Heart left ventricle (tissue), 16 donors: ENCODE measurements around the gene MARCHF10. TPM values are rescaled to one million over a fixed set of nuclear protein-coding genes. Genes with fewer than 3 reads are reported as not detected.
A peak's percentile ranks its signal among the peaks of the same experiment; 100 is the strongest.

Experiments
- ATAC-seq, 4 donors: fragments of 200-7000 bp; cut with Tn5 transposase; one replicate each; pipeline ENCODE4 v1.9.1; 2020 to 2022; ENCODE audit warnings: moderate library complexity in 4 of 4, mild to moderate bottlenecking in 3 of 4, moderate number of reproducible peaks in 1 of 4
- DNase-seq, 5 donors: peaks; one replicate each; pipeline ENCODE4 v3.0.0-alpha.2; 2020
- H3K27ac ChIP-seq, 12 donors: fragments of 200-600 bp; sonication (generic) in 4 of 12; one replicate each; pipeline versions ENCODE4 v1.5.0 to v1.8.0; 2016 to 2022; ENCODE audit warnings: mild to moderate bottlenecking in 2 of 12
- H3K27me3 ChIP-seq, 9 donors: fragments of 200-600 bp; sonication (generic) in 2 of 9; one replicate each; pipeline versions ENCODE4 v1.5.1 to v1.8.0; 2016 to 2022; ENCODE audit warnings: mild to moderate bottlenecking in 3 of 9
- H3K36me3 ChIP-seq, 9 donors: fragments of 200-600 bp; sonication (generic) in 2 of 9; one replicate each; pipeline versions ENCODE4 v1.5.0 to v1.8.0; 2018 to 2022; ENCODE audit warnings: mild to moderate bottlenecking in 2 of 9
- H3K4me1 ChIP-seq, 12 donors: fragments of 200-600 bp; sonication (generic) in 4 of 12; one replicate each; pipeline versions ENCODE4 v1.5.0 to v1.8.0; 2016 to 2022; ENCODE audit warnings: mild to moderate bottlenecking in 3 of 12
- H3K4me3 ChIP-seq, 12 donors: fragments of 200-600 bp; sonication (generic) in 4 of 12; one replicate each; pipeline versions ENCODE4 v1.5.0 to v1.8.0; 2017 to 2022; ENCODE audit warnings: mild to moderate bottlenecking in 9 of 12, moderate library complexity in 4 of 12
- H3K9me3 ChIP-seq, 12 donors: fragments of 200-600 bp; sonication (generic) in 4 of 12; one replicate each; pipeline versions ENCODE4 v1.5.0 to v1.8.0; 2016 to 2022; ENCODE audit warnings: mild to moderate bottlenecking in 1 of 12
- CTCF ChIP-seq, 12 donors: fragments of 200-600 bp; sonication (generic) in 4 of 12; IDR thresholded peaks; one replicate each; pipeline versions ENCODE4 v1.5.0 to v1.8.0; 2018 to 2022; ENCODE audit warnings: antibody characterized with exemption in 12 of 12, mild to moderate bottlenecking in 5 of 12
- POLR2A ChIP-seq, 2 donors: fragments of 450-650 bp; IDR thresholded peaks; one replicate each; pipeline ENCODE4 v1.6.1; 2017; ENCODE audit warnings: antibody characterized with exemption in 2 of 2, mild to moderate bottlenecking in 2 of 2, moderate library complexity in 2 of 2
- WGBS, 4 donors: extraction: QIAGEN DNeasy Blood & Tissue Kit in 2 of 4; methylation state at CpG; one replicate each; pipeline versions ENCODE4 v1.1.5 to v1.1.7; 2013 to 2018; 5-methylcytosine and 5-hydroxymethylcytosine counted together
- intact Hi-C, 10 donors: fragments of 100-400 bp; cut with DNase I; formaldehyde crosslinking; loops; one replicate each; pipeline versions ENCODE4 v1.11.1 to v1.14.2; 2022
- polyA plus RNA-seq, 2 donors: library from polyadenylated mRNA; stranded (reverse); fragments of 200-250 nt; gene quantifications; one replicate each; pipeline ENCODE4 v1.2.3, GENCODE V29; 2013
- total RNA-seq, 9 donors: library from RNA; depleted of rRNA in 2 of 9; stranded (reverse); fragments of >200 nt in 2 of 9; fragmentation: NEBNext Ultra II Directional in 3 of 9; extraction: Animal tissue kit (Norgen Biotek cat#: 25700) in 3 of 9; gene quantifications; one replicate each; pipeline versions ENCODE4 v1.1.0 to v1.2.4, GENCODE V29; 2016 to 2023
- donor health status: ischemic (EF 13 %, LVEDD 7.1; RV severe dilation, severe dysfunction).
- donor health status: healthy with polysubstance abuse.
- donor health status: DM: no; HTN: yes; CAD: no.
- donor health status: DM: no; HTN: no; CAD: no.
- donor health status: ischemic (EF 25% LVEDD 6.9; RV normal size, moderate dysfunction).
- donor health status: ischemic (EF 25% LVEDD 5.7; RV mildly dilated, moderate dysfunction).
- donor health status: healthy.
- donor health status: DM: yes; HTN: yes; CAD: no.
- donor health status: ischemic (EF 35%, LVEDD 5.7; RV mildly dilated, moderate dysfunction).
- donor health status: nonischemic (EF 11% LVEDD 7.7; RV severe dilation, severe dysfunction).
- donor health status: DM: yes; HTN: yes; CAD: no.
- donor health status: PGD.
- donor health status: ischemic (EF 29% LVEDD 5.4; RV normal size, mild dysfunction).
- donor health status: nonischemic (EF 23%, LVEDD 6.1; RV moderate dilation, normal function).

The MARCHF10 gene
- total and polyA plus RNA-seq, 11 donors: not detected

- intact Hi-C loops: loop anchor here (1.0 to 10.0 kb wide), 8 partner anchors 191 to 703 kb away; partner anchors contain the start of gene TANC2 (in 1 of the 10)
- peak; percentile 77 to 91 (median 79) for DNase-seq
- Histone ChIP-seq H3K27me3 (peaks cover 0 to 13% (median 0%) of the 10 kb centered on the region in 9 donors), H3K36me3 (no peaks in the 10 kb centered on the region), H3K4me1 (peaks cover 0 to 36% (median 23%) of the 10 kb centered on the region in 12 donors), H3K9me3 (peaks cover 0 to 7% (median 0%) of the 10 kb centered on the region in 12 donors), H3K4me3 (peak overlapping the region; percentile 57 to 91 (median 74)), H3K27ac (peak overlapping the region; percentile 70 to 93 (median 78))
- ATAC-seq: peak; percentile 83 to 95 (median 88)
- 1 to 3% (median 1%) methylated on average over 18 to 80 of the region's 80 CpGs for WGBS, 4 donors
- TF ChIP-seq POLR2A (IDR thresholded peaks at IDR 0.05): no peak
- peak; percentile 69 to 93 (median 86) for TF ChIP-seq CTCF (IDR thresholded peaks at IDR 0.05)
These were observed 104.2 kb downstream of the MARCHF10 start for GRCh38 chr17:62703776-62704380.

- Histone ChIP-seq H3K36me3 (no peaks in the 10 kb centered on the region), H3K27me3 (peaks cover 0 to 13% (median 0%) of the 10 kb centered on the region in 9 donors), H3K9me3 (peaks cover 0 to 2% (median 0%) of the 10 kb centered on the region in 12 donors), H3K4me1 (peaks cover 0 to 36% (median 23%) of the 10 kb centered on the region in 12 donors), H3K27ac (peak overlapping the region in 6 of 12 donors; percentile 71 to 93 (median 90)), H3K4me3 (peak overlapping the region; percentile 57 to 91 (median 74))
- TF ChIP-seq CTCF (IDR thresholded peaks at IDR 0.05) (no peak), POLR2A (IDR thresholded peaks at IDR 0.05) (no peak)
- WGBS, 4 donors: 15 to 38% (median 35%) methylated on average over 8 to 16 of the region's 16 CpGs
- intact Hi-C loops: loop anchor here in 9 of 10 donors (1.0 to 10.0 kb wide), 7 partner anchors 191 to 704 kb away; partner anchors contain the start of gene TANC2 (in 1 of the 9)
- DNase-seq: peak in 2 of 5 donors; percentile 42 to 68
- peak in 3 of 4 donors; percentile 8 to 31 (median 18) for ATAC-seq
These were observed 104.8 kb downstream of the MARCHF10 start for GRCh38 chr17:62703261-62703775.

- WGBS, 4 donors: 69 to 81% (median 79%) methylated on average over 5 to 6 of the region's 6 CpGs
- peak in 1 of 5 donors; percentile 38 for DNase-seq
- no peaks in the 10 kb centered on the region for H3K36me3 ChIP-seq
These were observed 105.3 kb downstream of the MARCHF10 start for GRCh38 chr17:62702746-62703260.

More at GRCh38 chr17:62702746-62703260, 105.3 kb downstream of the MARCHF10 start:
- Histone ChIP-seq H3K27me3 (peaks cover 0 to 13% (median 0%) of the 10 kb centered on the region in 9 donors), H3K4me3 (no peak overlapping the region), H3K4me1 (peaks cover 0 to 36% (median 23%) of the 10 kb centered on the region in 12 donors), H3K9me3 (no peaks in the 10 kb centered on the region), H3K27ac (no peak overlapping the region)
- no peak for TF ChIP-seq CTCF (IDR thresholded peaks at IDR 0.05)
- no peak for TF ChIP-seq POLR2A (IDR thresholded peaks at IDR 0.05)
- ATAC-seq: no peak
- intact Hi-C loops: loop anchor here in 9 of 10 donors (1.0 to 10.0 kb wide), 7 partner anchors 192 to 704 kb away; partner anchors contain the start of gene TANC2 (in 1 of the 9)
